MV-4-11 (cell line): ENCODE data around the gene RNU5B-1.

ENCODE experiments used
- DNase-seq: peaks from one replicate; lab custom pipeline; 2025; lab: John Stamatoyannopoulos, UW

The RNU5B-1 gene

GRCh38 chr15:65289261-65289854, 15.1 kb upstream of the RNU5B-1 start:
- no peak for DNase-seq

GRCh38 chr15:65290228-65290627, 14.2 kb upstream of the RNU5B-1 start:
- DNase-seq = no peak

- DNase-seq = peak; percentile 3
These were observed 11.4 kb upstream of the RNU5B-1 start for GRCh38 chr15:65292938-65293518.

- no peak for DNase-seq
These were observed 5.7 kb upstream of the RNU5B-1 start for GRCh38 chr15:65298731-65299130.

GRCh38 chr15:65300924-65301441, 3.5 kb upstream of the RNU5B-1 start:
- no peak for DNase-seq

- DNase-seq = no peak
These were observed 2.4 kb upstream of the RNU5B-1 start for GRCh38 chr15:65302061-65302460.

GRCh38 chr15:65303687-65304380, 643 bp upstream of the RNU5B-1 start:
- peak; percentile 62 for DNase-seq

GRCh38 chr15:65305150-65305758, 777 bp downstream of the RNU5B-1 start:
- no peak for DNase-seq

- no peak for DNase-seq
These were observed 1.3 kb downstream of the RNU5B-1 start for GRCh38 chr15:65305776-65306175.

- DNase-seq = no peak
These were observed 2.1 kb downstream of the RNU5B-1 start for GRCh38 chr15:65306551-65306950.

GRCh38 chr15:65307978-65308377, 3.5 kb downstream of the RNU5B-1 start:
- no peak for DNase-seq

GRCh38 chr15:65309882-65310418, 5.5 kb downstream of the RNU5B-1 start:
- no peak for DNase-seq

- peak; percentile 82 for DNase-seq
These were observed 6.1 kb downstream of the RNU5B-1 start for GRCh38 chr15:65310431-65311137.

GRCh38 chr15:65311760-65312159, 7.3 kb downstream of the RNU5B-1 start:
- DNase-seq = no peak

GRCh38 chr15:65312400-65312916, 8.0 kb downstream of the RNU5B-1 start:
- DNase-seq = no peak

- DNase-seq = peak; percentile 73
These were observed 14.4 kb downstream of the RNU5B-1 start for GRCh38 chr15:65318870-65319356.

- no peak for DNase-seq
These were observed 18.6 kb downstream of the RNU5B-1 start for GRCh38 chr15:65323071-65323511.

GRCh38 chr15:65326117-65326526, 21.6 kb downstream of the RNU5B-1 start:
- DNase-seq = no peak

- DNase-seq = no peak
These were observed 22.3 kb downstream of the RNU5B-1 start for GRCh38 chr15:65326818-65327217.

GRCh38 chr15:65327651-65328393, 23.3 kb downstream of the RNU5B-1 start:
- no peak for DNase-seq
